Neural cell (in vitro differentiated cells): ENCODE measurements around the gene ADAMTSL2. TPM values are rescaled to one million over a fixed set of nuclear protein-coding genes. Genes with fewer than 3 reads are reported as not detected.

Experiments used
- H2AFZ ChIP-seq: fragments of 200-600, 300-800 bp; sonication (generic), shearing (Covaris generic); 2 replicates; pipeline ENCODE4 v1.6.0; 2014; ENCODE audit warnings: low read depth, mild to moderate bottlenecking, antibody characterized with exemption, low read length, moderate library complexity
- H3F3A ChIP-seq: fragments of 200-600 bp; shearing (Covaris generic); 2 replicates; pipeline ENCODE4 v1.6.1; 2016; ENCODE audit warnings: mild to moderate bottlenecking, moderate library complexity, mixed read lengths, antibody characterized with exemption, low read length; ENCODE audit not compliant: insufficient read depth, poor library complexity, severe bottlenecking
- H3K27ac ChIP-seq: fragments of 200-600, 300-800 bp; sonication (generic), shearing (Covaris generic); 2 replicates; pipeline ENCODE4 v1.5.1; 2014; ENCODE audit warnings: mild to moderate bottlenecking, low read length, moderate library complexity
- H3K27me3 ChIP-seq: fragments of 300-800, 200-600 bp; sonication (generic), shearing (Covaris generic); 2 replicates; pipeline ENCODE4 v1.6.0; 2014; ENCODE audit warnings: mild to moderate bottlenecking, low read depth, low read length, moderate library complexity; ENCODE audit not compliant: insufficient read depth
- H3K36me3 ChIP-seq: fragments of 300-800, 200-600 bp; sonication (generic), shearing (Covaris generic); 2 replicates; pipeline ENCODE4 v1.5.1; 2014; ENCODE audit warnings: mild to moderate bottlenecking, antibody characterized with exemption, low read length, moderate library complexity; ENCODE audit not compliant: insufficient read depth
- H3K4me2 ChIP-seq: fragments of 300-800, 200-600 bp; sonication (generic), shearing (Covaris generic); 2 replicates; pipeline ENCODE4 v1.6.0; 2014; ENCODE audit warnings: mild to moderate bottlenecking, low read length
- H3K4me3 ChIP-seq: fragments of 300-800, 200-600 bp; sonication (generic), shearing (Covaris generic); 2 replicates; pipeline ENCODE4 v1.5.1; 2014; ENCODE audit warnings: mild to moderate bottlenecking, low read length, moderate library complexity
- H3K79me2 ChIP-seq: fragments of 200-600 bp; shearing (Covaris generic); replicated peaks from 2 replicates; pipeline ENCODE4 v1.6.0; 2014; ENCODE audit warnings: mild to moderate bottlenecking, low read length, moderate library complexity; ENCODE audit not compliant: insufficient read depth
- H3K9ac ChIP-seq: fragments of 300-800, 200-600 bp; sonication (generic), shearing (Covaris generic); 2 replicates; pipeline ENCODE4 v1.6.1; 2016; ENCODE audit warnings: mild to moderate bottlenecking, low read length, mixed read lengths
- H3K9me2 ChIP-seq: fragments of 200-600 bp; shearing (Covaris generic); 2 replicates; pipeline ENCODE4 v1.6.1; 2016; ENCODE audit warnings: mild to moderate bottlenecking, low read length, mixed read lengths; ENCODE audit not compliant: insufficient read depth
- H3K9me3 ChIP-seq: fragments of 200-600, 300-800 bp; sonication (generic), shearing (Covaris generic); 2 replicates; pipeline ENCODE4 v1.6.1; 2016; ENCODE audit warnings: mild to moderate bottlenecking, mixed run types, low read length, moderate library complexity, mixed read lengths
- H4K20me1 ChIP-seq: fragments of 200-600 bp; shearing (Covaris generic); 2 replicates; pipeline ENCODE4 v1.6.1; 2016; ENCODE audit warnings: mild to moderate bottlenecking, mixed run types; ENCODE audit not compliant: insufficient read depth
- EZH2 ChIP-seq: fragments of 200-600, 300-800 bp; shearing (Covaris generic), sonication (generic); IDR thresholded peaks from 2 replicates; pipeline ENCODE4 v1.6.1; 2014; ENCODE audit warnings: antibody characterized with exemption, low read length, borderline replicate concordance, mild to moderate bottlenecking; ENCODE audit not compliant: insufficient read depth, poor library complexity, severe bottlenecking
- POLR2AphosphoS5 ChIP-seq: IDR thresholded peaks from 2 replicates; pipeline ENCODE4 v1.6.1; 2012
- polyA plus RNA-seq: library from polyadenylated mRNA; depleted of rRNA; stranded (reverse); fragments of >200 nt; gene quantifications from 2 replicates; pipeline ENCODE4 v1.2.3, GENCODE V29; 2014
- TF ChIP-seq, protein P1 (sequence below): IDR thresholded peaks from 2 replicates; pipeline ENCODE4 v1.6.1; 2012; ENCODE audit warnings: borderline replicate concordance
- TF ChIP-seq, protein P2 (sequence below): fragments of 450-650 bp; IDR thresholded peaks from 2 replicates; pipeline ENCODE4 v1.5.1; 2014; ENCODE audit warnings: antibody characterized with exemption, mild to moderate bottlenecking, moderate library complexity; ENCODE audit not compliant: poor library complexity, severe bottlenecking

Gene ADAMTSL2
- polyA plus RNA-seq, 1 donor from 2014 or later = 0.85 TPM

DNA sequence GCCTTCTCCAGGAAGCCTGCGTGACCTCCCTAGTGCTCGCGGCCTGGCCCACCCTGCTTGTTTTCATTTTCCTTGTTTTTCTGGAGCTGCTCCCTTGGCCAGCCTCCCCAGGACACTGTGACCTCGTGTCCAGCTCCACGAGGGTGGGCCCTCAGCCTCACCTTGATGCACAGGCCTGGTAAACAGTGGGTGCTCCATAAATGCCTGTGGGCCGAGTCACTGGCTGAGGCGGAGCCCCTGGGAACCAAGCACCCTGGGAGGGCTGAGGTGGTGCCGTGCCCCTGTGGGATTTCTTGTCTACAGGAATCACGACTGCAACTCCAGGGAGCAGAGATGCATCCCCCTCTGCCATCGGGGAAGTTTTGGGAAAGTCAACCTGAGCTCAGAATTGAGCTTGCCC is 57.5 kb downstream of the ADAMTSL2 start:
- H3K27ac ChIP-seq = no peak overlapping the region
- H3K9me2 ChIP-seq = no peaks in the 10 kb centered on the region
- H3K4me2 ChIP-seq = no peak overlapping the region
- no peaks in the 10 kb centered on the region for H4K20me1 ChIP-seq
- H3K9me3 ChIP-seq = no peaks in the 10 kb centered on the region
- no peaks in the 10 kb centered on the region for H3F3A ChIP-seq
- H3K9ac ChIP-seq = no peak overlapping the region
- TF ChIP-seq POLR2AphosphoS5 = no peak
- TF ChIP-seq, protein P1, sequence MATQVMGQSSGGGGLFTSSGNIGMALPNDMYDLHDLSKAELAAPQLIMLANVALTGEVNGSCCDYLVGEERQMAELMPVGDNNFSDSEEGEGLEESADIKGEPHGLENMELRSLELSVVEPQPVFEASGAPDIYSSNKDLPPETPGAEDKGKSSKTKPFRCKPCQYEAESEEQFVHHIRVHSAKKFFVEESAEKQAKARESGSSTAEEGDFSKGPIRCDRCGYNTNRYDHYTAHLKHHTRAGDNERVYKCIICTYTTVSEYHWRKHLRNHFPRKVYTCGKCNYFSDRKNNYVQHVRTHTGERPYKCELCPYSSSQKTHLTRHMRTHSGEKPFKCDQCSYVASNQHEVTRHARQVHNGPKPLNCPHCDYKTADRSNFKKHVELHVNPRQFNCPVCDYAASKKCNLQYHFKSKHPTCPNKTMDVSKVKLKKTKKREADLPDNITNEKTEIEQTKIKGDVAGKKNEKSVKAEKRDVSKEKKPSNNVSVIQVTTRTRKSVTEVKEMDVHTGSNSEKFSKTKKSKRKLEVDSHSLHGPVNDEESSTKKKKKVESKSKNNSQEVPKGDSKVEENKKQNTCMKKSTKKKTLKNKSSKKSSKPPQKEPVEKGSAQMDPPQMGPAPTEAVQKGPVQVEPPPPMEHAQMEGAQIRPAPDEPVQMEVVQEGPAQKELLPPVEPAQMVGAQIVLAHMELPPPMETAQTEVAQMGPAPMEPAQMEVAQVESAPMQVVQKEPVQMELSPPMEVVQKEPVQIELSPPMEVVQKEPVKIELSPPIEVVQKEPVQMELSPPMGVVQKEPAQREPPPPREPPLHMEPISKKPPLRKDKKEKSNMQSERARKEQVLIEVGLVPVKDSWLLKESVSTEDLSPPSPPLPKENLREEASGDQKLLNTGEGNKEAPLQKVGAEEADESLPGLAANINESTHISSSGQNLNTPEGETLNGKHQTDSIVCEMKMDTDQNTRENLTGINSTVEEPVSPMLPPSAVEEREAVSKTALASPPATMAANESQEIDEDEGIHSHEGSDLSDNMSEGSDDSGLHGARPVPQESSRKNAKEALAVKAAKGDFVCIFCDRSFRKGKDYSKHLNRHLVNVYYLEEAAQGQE = no peak
- no peaks in the 10 kb centered on the region for H3K27me3 ChIP-seq
- H3K79me2 ChIP-seq = no peaks in the 10 kb centered on the region
- no peak overlapping the region for H3K4me3 ChIP-seq
- H2AFZ ChIP-seq = no peak overlapping the region
- no peaks in the 10 kb centered on the region for H3K36me3 ChIP-seq

DNA sequence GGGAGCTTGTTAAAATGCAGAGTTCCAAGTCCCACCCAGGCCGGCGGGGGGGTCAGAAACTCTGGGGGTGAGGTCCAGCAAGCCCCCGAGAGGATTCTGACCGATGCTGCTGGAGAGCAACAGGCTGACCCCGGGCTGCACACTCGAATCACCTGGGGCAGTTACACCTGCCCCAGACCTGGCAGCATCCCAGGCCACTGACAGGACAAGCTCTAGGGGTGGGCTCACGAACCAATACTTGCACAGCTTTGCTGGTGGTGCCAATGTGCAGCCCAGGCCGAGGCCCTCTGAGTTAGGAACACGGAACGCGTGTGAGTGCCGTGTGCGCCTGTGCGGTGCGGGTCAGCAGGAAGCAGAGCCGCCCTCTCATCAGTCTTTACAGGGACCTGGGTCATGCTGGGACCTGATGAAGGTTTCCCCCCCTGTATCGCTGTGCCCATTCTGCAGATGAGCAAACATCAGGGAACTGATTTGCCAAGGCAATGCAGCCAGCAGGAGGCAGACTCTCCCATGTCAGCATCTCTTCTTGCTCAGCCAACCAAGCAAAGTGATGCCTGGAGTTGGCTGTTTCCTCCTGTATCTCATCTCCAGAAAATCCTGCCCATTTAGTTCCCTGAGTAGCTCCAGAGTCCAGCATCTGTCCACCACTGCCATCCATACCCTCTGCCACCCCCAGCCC is 58.4 kb downstream of the ADAMTSL2 start:
- Histone ChIP-seq H3K27ac (no peak overlapping the region), H3F3A (no peaks in the 10 kb centered on the region), H3K79me2 (no peaks in the 10 kb centered on the region), H3K9ac (no peak overlapping the region), H3K9me2 (no peaks in the 10 kb centered on the region), H3K27me3 (no peaks in the 10 kb centered on the region), H4K20me1 (no peaks in the 10 kb centered on the region), H3K9me3 (no peaks in the 10 kb centered on the region), H3K4me2 (no peak overlapping the region), H2AFZ (no peak overlapping the region), H3K36me3 (no peaks in the 10 kb centered on the region), H3K4me3 (no peak overlapping the region)
- TF ChIP-seq, protein P1 = no peak
- TF ChIP-seq EZH2 (no peak), POLR2AphosphoS5 (no peak)
- TF ChIP-seq, protein P2, sequence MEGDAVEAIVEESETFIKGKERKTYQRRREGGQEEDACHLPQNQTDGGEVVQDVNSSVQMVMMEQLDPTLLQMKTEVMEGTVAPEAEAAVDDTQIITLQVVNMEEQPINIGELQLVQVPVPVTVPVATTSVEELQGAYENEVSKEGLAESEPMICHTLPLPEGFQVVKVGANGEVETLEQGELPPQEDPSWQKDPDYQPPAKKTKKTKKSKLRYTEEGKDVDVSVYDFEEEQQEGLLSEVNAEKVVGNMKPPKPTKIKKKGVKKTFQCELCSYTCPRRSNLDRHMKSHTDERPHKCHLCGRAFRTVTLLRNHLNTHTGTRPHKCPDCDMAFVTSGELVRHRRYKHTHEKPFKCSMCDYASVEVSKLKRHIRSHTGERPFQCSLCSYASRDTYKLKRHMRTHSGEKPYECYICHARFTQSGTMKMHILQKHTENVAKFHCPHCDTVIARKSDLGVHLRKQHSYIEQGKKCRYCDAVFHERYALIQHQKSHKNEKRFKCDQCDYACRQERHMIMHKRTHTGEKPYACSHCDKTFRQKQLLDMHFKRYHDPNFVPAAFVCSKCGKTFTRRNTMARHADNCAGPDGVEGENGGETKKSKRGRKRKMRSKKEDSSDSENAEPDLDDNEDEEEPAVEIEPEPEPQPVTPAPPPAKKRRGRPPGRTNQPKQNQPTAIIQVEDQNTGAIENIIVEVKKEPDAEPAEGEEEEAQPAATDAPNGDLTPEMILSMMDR = no peak
